GM21390 (cell line): ENCODE measurements around the gene CRYBA2.

Experiments
- ATAC-seq: cut with Tn5 transposase; IDR thresholded peaks from one replicate; pipeline ENCODE4 v1.9.1; 2021; ENCODE audit not compliant: unreplicated experiment

The CRYBA2 gene, protein sequence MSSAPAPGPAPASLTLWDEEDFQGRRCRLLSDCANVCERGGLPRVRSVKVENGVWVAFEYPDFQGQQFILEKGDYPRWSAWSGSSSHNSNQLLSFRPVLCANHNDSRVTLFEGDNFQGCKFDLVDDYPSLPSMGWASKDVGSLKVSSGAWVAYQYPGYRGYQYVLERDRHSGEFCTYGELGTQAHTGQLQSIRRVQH

DNA sequence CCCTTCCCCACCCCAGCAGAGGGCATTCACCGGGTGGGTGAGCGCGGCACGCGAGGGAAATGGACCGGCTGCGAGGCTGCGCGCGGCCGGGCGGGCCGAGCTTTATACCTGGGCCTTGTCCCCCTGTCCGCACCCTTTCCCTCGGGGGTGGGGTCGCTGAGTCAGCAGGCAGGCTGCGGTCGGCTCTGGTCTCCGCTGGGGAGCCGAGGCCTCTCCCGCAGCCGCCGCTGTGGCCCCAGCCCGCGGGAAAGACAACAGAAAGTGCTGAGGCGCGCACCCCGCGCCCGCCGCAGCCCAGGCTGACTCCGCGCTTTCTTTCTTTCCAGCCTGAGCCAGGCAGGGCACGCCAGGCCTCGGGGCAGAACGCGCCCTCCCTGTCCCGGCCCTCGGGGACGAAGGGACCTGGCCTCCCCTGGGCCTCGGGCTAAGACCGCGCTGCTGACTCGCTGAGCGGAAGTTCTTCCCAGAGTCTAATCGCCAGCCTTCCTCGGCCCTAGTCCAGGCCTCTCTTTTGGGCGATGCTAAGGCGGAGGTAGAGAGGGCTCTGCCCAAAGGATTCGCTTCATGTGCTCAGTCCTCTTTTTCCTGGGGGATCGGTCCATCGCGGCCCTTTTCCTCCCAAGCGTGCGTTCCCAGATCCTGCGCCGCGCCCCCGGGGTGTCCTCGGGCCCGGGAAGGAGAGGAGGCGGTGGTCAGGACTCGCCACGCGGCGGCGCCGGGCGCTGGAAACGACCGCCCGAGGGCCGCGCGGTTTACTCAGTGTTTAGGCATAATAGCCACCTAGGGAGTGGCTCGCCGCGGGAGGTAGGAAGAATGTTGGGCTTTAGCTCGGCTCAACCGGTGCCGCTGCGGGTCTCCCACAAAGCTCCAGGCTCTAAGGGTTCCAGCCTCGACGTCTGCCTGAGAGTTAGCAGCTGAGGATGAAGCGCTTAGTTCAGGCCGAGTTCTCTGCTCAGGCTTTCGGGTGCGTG, at the start of gene CRYBA2:
TSS of gene CRYBA2 (minus strand) at position 78 of the 971 bp plus-strand sequence. CDS start 246 bp downstream, outside the sequence.
- no peak for ATAC-seq

DNA sequence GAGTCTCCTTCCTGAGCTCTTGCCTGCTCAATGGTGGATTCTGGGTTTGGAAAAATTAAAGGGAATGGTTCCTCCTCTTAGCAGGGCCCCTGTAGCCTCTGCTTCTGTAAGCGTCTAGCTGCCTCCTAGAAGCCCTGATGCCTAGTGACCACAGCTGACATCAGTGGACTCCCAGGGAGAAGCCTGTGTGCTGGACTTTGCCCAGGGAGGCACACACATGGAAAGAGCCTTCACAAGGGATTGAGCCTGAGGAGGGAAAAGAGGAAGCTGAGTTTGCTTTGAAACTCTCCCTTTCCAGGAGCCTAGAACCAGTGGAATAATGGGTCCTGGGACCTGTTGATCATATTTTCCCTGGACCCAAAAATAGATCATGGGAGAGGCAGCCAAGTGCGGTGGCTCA, 49.5 kb upstream of the CRYBA2 start:
- no peak for ATAC-seq

DNA sequence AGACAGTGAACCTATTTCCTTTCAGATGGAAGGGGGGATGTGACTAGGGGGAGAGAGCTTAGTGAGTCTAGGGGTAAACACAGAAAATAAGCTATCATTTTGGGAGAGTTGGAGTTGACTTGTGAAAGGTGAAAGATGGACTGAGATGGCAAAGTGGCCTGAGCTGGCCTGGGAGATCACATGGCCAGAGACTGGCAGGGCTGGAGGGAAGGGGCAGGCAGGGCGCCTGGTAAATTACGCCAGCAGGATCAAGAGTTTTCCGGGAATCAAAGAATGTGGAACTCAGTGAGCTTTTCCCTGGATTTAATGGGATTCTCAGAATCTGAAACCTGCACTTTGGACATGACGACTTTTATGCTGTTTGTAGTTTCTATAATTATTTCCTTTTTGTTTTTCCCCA, 48.9 kb upstream of the CRYBA2 start:
- no peak for ATAC-seq

DNA sequence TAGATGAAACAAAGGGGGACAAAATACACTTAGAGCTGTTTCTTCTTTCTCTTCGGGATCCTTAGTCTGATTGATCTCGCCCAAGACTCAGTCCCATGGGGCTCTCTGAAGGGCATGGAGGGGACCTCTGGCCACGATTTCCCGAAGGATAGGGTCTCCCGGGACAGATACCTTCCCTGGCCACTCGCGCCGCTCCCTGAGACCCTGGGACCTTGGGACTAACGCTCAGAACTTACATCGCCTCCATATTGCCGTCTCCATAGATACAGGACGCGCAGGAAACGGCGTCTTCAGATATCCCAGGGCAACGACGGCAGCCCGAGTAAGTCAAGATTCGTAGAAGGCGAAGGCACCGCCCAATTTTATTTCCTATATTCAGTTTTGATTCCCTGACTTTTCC, 48.0 kb upstream of the CRYBA2 start, which contains the start of gene CFAP65:
TSS of gene CFAP65 (minus strand) at position 265 of the 400 bp plus-strand sequence. CDS start 2,468 bp downstream, outside the sequence.
- no peak for ATAC-seq

DNA sequence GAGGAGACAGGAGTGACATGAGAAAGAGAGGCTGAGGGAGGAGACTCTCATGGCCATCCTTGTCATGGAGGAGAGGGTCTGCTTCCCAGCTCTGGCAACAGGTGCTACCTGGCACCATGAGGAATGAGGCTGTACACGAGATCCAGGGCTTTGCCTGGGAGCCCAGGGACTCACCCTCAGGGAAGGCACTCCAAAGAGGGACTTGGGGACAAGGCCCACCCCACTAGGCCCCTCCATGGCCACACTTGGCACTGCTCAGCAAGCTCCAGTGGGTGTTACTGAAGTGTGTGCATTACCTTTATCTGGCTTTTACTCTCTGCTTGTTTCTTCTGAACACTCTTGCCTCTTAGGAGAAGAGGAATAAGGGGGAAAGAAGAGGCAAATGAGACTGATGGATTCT, 45.4 kb upstream of the CRYBA2 start:
- no peak for ATAC-seq

DNA sequence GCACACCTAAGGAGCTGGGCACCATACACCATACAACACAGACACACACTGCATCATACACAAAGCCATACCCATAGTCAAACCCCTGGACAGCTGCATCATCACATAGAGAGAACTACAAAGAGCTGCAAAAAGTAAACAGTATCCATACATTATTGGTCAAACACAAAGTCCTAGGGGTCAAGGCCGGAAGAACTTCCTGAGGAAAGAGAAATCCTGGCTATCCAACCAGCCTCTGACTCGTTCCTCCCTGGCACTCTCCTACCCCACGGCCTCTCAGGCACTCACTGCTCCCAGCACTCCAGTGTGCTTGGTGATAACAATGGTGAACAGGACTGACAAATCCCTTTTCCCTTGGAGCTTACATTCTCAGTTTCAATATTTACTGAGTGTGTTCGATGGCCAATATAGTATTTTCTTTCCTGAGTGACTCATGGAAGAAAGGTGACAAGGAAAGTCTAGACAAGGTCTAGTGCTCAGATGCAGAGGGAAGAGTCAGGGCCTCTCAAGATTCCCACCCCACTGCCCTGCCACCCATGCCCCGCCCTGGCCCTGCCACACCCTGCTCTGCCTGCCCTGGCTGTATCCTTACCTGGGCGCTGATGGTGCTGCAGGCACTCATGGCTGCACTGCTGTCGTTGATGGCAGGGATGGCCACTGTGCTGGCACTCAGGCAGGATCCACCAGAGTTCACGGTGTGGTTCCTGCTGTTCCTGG, 44.7 kb upstream of the CRYBA2 start:
- ATAC-seq, result no peak

DNA sequence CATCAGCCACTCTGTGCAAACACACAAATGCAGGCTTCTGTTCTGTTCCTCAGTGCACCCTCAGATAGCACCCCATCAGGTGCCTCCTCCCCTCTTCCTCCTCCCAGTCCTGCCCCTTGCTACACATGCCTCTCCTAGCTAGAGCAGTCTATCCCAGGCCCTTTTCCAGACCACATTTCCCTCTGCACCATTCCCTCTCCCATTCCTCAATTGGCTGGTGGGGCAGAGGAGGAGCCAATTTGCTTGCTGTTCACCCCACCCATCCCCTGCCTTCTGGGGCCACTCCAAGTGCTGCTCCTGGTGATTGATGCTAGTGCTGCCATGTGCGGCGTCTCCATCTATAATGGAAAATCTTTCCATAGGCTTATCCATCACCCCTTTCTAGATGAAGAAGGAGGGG, 42.7 kb upstream of the CRYBA2 start:
- no peak for ATAC-seq

DNA sequence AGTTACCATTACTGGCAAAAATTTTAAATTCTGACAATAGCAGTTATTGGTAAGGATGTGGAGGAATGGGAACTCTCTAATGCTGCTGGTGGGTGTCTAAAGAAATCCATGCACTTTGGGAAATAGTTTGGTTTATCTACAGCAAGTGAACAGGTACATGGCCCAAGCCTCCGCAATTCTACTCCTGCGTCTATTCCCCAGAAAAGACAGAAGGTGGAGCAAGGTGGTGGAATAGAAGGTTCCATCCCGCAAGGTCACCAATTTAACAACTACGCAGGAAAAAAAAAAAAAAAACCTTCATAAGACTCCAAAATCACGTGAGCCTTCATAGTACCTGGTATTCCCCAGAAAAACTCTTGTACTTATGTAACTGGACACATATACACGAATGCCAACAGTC, 41.6 kb upstream of the CRYBA2 start:
- ATAC-seq, result no peak

DNA sequence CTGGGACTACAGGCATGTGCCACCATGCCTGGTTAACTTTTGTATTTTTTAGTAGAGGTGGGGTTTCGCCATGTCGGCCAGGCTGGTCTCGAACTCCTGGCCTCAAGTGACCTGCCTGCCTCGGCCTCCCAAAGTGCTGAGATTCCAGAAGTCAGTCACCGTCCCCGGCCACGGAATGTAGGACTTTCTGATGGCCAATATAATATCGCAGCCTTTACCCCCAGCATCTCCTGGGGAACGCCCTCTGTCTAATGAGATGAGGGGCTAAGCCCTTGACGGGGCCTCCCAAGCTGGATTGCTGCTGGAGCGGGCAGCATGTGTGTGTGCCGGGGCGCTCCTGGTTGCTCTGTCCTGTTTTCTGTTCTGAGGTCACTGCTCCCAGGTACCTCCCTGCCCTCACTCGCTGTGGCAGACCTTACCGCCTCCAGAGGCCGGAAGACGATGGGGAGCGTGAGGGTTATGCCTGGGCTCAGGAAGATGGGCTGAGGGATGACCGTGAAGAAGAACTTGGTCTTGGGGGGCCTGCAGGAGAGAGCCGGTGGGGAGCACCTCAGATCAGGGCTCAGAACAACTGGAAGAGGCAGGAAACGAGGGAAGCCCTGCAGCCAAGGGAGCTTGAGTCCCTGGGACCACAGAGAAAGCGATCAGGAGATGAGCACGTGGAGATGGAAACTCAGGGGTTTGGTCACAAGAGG, 39.0 kb upstream of the CRYBA2 start:
- no peak for ATAC-seq

DNA sequence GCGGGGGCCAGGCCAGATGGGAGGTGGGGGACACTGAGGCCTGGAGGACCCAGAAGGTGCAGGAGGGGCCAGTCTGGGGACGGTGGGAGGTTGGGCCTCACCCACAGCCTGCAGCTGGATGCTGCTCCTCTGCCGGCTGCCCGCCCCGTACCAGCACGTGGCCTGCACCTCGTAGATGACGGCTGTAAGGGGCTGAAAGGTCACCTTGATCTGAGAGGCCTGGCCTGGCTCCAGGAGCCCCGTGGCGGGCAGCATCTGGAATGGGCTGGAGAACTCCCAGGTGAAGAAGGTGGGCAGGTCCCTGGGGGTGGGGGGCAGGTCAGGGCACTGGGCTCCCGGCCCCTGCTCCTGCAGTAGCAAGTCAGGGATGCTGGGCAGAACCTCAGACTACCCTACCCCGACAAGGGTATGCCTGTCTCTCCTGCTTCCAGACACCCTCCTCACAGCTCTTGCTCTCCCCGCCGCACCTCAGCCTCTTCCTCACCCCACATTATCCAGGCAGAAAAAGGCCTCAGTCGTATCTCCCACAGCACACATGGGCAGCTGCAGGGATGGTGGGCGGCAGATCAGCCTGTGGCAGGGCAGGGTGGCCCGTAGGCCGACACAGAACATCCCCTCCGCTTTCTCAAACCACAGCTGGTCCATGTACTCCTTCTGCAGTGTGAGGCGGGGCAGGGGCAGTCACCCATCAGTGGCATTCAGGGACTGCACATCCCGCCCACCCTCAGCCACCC, 38.0 kb upstream of the CRYBA2 start:
- ATAC-seq, result no peak

DNA sequence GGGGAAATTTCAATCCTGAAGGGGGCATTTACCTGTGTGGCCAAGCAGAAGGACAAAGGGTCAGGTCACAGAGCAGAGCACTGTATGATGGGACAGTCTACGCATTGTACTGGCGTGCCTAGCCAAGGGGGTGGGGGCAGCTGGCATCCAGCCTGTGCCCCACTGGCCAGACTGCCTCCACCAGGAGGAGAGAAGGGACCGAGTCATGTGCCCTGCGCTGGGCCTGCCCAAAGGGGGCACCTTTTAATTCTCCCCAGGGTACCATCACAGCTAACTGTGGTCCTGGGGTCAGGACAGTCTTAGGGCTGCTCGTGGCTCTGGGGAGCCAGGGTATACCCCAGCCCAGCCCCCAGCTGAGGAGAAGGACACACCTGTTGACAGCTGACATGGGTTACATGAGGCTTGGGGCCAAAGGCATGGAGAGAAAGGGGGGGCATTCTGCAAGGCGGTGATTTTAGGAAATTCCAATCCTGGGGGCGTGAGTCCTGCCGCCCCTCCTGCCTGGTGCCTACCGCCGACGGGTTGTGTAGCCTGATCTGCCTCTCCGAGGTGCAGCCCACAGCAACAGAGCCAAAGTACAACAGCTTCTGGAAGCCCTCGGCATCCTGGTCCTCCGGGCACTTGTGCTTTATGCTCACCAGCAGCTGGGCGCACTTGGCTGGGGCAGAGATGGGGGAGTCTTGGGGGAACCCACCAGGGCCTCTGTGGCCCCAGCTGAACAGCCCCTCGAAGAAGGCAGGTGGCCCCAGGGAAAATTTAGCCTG, 37.1 kb upstream of the CRYBA2 start:
- no peak for ATAC-seq

DNA sequence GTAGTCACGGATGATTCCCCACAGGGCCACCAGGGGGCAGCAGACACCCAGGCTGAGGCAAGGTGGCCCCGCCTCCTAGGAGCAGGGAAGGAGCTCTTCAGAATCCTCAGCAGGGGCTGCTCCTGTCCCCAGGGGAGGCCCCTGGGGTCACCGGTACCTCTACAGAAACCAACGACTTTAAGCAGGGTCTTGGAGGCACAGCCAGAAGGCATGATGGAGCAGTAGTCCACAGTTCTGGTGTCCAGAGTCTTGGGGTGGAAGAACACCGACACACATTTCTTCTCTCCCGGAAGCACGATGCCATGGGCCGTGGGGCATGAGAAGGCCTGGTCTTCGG, 36.6 kb upstream of the CRYBA2 start:
- ATAC-seq, result no peak

DNA sequence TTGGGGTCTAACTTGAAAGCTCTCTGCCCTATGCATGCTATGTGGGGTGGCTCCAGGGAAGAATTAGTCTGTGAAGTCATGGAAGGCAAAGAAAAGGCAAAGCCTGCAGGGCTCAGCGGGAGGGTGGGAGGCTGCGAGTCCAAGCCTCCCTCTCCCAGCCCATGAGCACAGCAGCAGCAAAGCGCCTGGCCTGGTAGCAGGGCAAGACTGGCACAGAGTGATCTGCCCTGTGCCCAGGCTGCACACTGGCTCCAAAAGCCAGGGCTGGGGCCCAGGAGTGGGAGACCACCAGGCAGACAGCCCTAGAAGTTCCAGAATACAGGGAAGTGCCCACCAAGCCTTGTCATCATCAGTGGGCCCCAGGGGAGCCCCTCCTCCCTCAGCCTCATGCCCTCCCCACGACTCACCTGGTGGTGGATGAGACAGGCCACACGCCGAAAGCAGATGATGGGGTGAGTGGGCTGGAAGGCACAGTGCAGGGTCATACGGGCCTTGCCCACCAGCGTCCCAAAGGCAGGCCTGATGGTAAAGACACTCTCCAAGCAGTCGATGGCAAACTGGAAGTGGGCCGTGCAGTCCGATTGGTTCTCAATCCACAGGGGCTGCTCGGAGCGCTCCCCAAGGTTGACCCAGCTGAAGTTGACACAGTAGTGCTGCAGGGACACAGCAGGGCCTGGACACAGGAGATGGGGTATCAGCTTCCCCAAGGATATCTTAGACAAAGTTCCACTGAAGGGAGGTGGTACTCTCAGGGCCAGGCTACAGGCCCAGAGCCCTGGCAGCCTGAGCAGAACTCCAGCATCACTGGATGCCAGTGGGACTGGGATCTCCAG, 36.0 kb upstream of the CRYBA2 start:
- ATAC-seq, result no peak

DNA sequence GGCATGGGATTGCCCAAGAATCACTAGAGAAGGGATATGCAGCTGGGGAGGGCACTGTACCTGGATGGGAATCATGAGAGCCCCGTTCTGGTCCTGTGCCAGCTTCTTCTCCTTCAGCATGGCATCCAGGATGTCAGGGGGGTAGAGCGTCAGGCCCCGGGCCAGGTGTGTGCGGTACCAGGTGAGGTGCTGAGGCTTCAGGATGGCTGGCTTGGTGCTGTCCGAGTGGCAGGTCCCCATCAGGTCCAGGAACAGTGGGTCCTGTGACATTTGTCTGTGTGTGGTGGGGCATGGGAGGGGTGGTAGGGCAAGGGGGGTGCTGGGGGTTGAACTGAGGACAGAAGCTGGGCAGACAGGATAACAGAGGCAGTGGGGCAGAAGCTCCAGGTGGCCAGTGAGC, 34.9 kb upstream of the CRYBA2 start:
- ATAC-seq, result no peak

DNA sequence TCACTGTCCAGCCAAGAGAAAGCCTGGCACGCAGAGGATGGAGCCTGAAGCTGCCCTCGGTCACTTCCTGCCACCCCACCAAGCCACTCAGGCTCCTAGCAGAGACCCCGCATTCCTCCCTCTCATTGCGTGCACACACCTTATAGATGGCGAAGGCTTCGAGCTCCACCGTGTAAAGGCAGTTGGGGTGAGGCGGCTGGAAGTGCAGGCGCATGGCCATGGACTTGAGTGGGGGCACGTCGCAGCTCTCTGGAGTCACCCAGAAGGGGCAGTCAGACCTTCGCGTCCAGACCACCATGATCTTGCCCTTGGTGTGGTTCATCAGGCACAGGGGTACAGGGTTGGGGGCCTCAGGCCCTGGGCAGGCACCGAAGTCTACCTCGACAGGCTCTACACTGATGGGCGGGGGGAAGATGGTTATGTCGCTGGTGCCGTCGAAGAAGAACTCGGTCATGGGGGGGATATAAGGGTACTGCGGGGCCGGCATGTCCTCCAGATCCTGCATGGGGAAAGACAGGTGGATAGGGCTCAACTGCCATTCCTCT, 34.4 kb upstream of the CRYBA2 start:
- ATAC-seq, result no peak

DNA sequence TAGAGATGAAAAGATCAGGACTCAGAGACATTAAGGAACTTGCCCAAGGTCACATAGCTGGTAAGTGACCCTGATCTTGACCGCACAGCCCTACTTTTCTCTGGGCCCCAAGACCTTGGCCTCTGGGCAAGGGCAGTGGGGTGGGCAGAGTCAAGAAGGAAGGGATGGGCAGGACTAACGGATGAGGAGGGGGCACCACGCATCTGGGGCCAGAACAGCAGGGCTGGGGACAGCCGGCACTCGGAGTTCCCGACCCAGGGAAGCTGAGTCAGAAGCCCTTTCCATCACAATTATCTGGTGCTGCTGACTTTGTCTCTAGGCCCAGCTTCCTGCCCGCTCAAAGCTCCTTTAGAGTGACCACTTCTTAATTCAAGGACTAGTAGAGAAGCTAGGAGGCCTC, 33.7 kb upstream of the CRYBA2 start:
- no peak for ATAC-seq

DNA sequence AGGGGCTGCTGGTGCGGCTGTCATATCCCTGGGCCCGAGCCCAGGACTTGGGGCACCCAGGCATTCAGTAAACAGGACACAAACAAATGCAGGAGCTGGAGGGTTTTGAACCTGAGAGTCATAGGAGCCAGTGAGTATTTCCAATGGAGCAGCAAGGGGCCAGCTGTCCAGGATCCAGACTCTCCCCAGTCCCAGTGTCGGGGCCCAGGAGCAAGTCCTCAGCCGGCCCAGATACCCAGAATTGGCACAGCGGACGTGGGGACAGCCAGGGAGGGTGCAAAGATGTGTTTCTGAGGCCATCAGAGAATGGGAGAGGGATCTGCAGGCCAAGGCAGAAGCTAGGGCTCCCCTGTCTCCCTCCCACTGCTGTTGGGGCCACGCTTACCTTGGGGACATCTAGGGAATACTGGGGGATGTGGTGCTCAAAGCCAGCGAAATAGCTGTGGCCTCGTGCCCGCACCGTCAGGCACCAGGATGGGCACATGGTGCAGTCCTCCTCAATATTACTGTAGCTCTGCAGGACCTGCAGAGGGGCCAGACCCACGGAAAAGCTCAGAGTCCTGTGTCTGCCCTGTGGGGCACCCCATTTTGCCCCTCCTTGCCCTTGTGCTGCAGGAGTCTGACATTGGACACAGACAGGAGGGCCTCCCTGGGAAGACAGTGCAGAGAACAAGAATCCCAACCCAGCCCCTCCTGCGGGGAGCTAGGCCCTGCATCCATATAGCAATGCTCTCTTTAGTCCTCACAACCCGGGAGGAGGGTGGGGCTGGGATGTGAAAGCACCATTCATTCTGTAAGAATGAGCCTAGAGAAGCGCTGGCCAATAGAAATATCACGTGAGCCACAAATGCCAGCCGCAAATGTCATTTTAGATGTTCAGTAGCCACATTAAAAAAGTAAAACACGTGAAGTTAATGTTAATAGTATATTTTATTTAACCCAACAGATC, 32.7 kb upstream of the CRYBA2 start:
- ATAC-seq, result no peak
